HG02610 (cell line): ENCODE measurements around the gene LGALS8.
"Not testable (repeated sequence)": the region's sequence is repeated elsewhere in the genome, so short reads cannot be mapped to it uniquely, and the experiment has no call there.

ENCODE experiments used
- ATAC-seq: cut with Tn5 transposase; IDR thresholded peaks from one replicate; pipeline ENCODE4 v1.9.1; 2021; ENCODE audit warnings: mild to moderate bottlenecking, moderate library complexity; ENCODE audit not compliant: unreplicated experiment

The LGALS8 gene

GRCh38 chr1:236523704-236524141, at the start of gene LGALS8:
TSS of gene LGALS8 (plus strand) at chr1:236523982. CDS start at chr1:236526071, 2,089 bp downstream.
- peak; percentile 43 for ATAC-seq

- no peak for ATAC-seq
These were observed 47.8 kb upstream of the LGALS8 start for GRCh38 chr1:236476019-236476418.

- no peak for ATAC-seq
These were observed 42.9 kb upstream of the LGALS8 start for GRCh38 chr1:236480758-236481436.

- ATAC-seq: no peak
These were observed 39.3 kb upstream of the LGALS8 start for GRCh38 chr1:236484310-236484971.

GRCh38 chr1:236486356-236487002, 37.3 kb upstream of the LGALS8 start:
- ATAC-seq: no peak

- ATAC-seq: not testable (repeated sequence)
These were observed 34.6 kb upstream of the LGALS8 start for GRCh38 chr1:236489161-236489560.

- ATAC-seq: peak; percentile 55
These were observed 33.9 kb upstream of the LGALS8 start for GRCh38 chr1:236489710-236490377.

- ATAC-seq: no peak
These were observed 32.2 kb upstream of the LGALS8 start for GRCh38 chr1:236491469-236492136.

- no peak for ATAC-seq
These were observed 31.4 kb upstream of the LGALS8 start for GRCh38 chr1:236492378-236492777.

- no peak for ATAC-seq
These were observed 29.7 kb upstream of the LGALS8 start for GRCh38 chr1:236494082-236494481.

- ATAC-seq: no peak
These were observed 29.0 kb upstream of the LGALS8 start for GRCh38 chr1:236494586-236495466.

- ATAC-seq: no peak
These were observed 28.2 kb upstream of the LGALS8 start for GRCh38 chr1:236495467-236496112.

- ATAC-seq: no peak
These were observed 25.9 kb upstream of the LGALS8 start for GRCh38 chr1:236497908-236498307.

- no peak for ATAC-seq
These were observed 22.7 kb upstream of the LGALS8 start for GRCh38 chr1:236501093-236501492.

- no peak for ATAC-seq
These were observed 21.2 kb upstream of the LGALS8 start for GRCh38 chr1:236502579-236502971.

GRCh38 chr1:236502972-236503639, 20.7 kb upstream of the LGALS8 start:
- ATAC-seq: peak; percentile 85

- not testable (repeated sequence) for ATAC-seq
These were observed 19.4 kb upstream of the LGALS8 start for GRCh38 chr1:236504338-236504737.

- no peak for ATAC-seq
These were observed 16.6 kb upstream of the LGALS8 start for GRCh38 chr1:236507022-236507700.
